PC-3 (cell line): ENCODE data around the gene HCFC2. TPM values are rescaled to one million over a fixed set of nuclear protein-coding genes. Genes with fewer than 3 reads are reported as not detected.

Source experiments
- ATAC-seq: fragments of 200-7000 bp; cut with Tn5 transposase; 2 replicates; pipeline ENCODE4 v1.9.1; 2020; ENCODE audit warnings: mild to moderate bottlenecking, moderate library complexity
- BruUV-seq: library from RNA; stranded (reverse); fragments of 400-500 nt; replicated peaks from 2 replicates; lab custom pipeline; 2021; lab: Mats Ljungman, UMichigan
- CTCF ChIA-PET: fragments of 300-600 bp; sonication (Branson Sonifier 250); formaldehyde crosslinking; loops from one replicate; lab custom pipeline; 2022; ENCODE audit warnings: antibody characterized with exemption; lab: Charles Lee
- POLR2A ChIA-PET: fragments of 300-600 bp; sonication (Branson Sonifier 250); formaldehyde crosslinking; loops from one replicate; lab custom pipeline; 2022; ENCODE audit warnings: antibody characterized with exemption; ENCODE audit not compliant: unreplicated experiment; lab: Charles Lee
- DNase-seq: peaks from one replicate; pipeline ENCODE4 v3.0.0-alpha.2; 2015
- H2AFZ ChIP-seq: fragments of 300-600 bp; sonication (generic); 2 replicates; pipeline ENCODE4 v1.6.0; 2016; ENCODE audit warnings: antibody characterized with exemption, low read length
- H3F3A ChIP-seq: fragments of 300-600 bp; sonication (generic); one replicate; pipeline ENCODE4 v1.6.0; 2017; ENCODE audit warnings: antibody characterized with exemption, low read length, control low read depth, mild to moderate bottlenecking; ENCODE audit not compliant: unreplicated experiment
- H3K27ac ChIP-seq: fragments of 300-600 bp; sonication (generic); 2 replicates; pipeline ENCODE4 v1.5.1; 2016; ENCODE audit warnings: mild to moderate bottlenecking, low read length
- H3K27me3 ChIP-seq: fragments of 300-600 bp; sonication (generic); 2 replicates; pipeline ENCODE4 v1.6.1; 2016; ENCODE audit warnings: low read length, mixed read lengths
- H3K36me3 ChIP-seq: fragments of 300-600 bp; sonication (generic); 2 replicates; pipeline ENCODE4 v1.6.1; 2016; ENCODE audit warnings: low read depth, mixed run types, low read length, mixed read lengths
- H3K4me1 ChIP-seq: fragments of 300-600 bp; sonication (generic); 2 replicates; pipeline ENCODE4 v1.5.1; 2016; ENCODE audit warnings: low read length; ENCODE audit not compliant: insufficient read depth
- H3K4me2 ChIP-seq: fragments of 300-600 bp; sonication (generic); 2 replicates; pipeline ENCODE4 v1.6.0; 2016; ENCODE audit warnings: low read length
- H3K4me3 ChIP-seq: fragments of 300-600 bp; sonication (generic); 2 replicates; pipeline ENCODE4 v1.5.1; 2016; ENCODE audit warnings: mild to moderate bottlenecking, low read length, mixed read lengths
- H3K79me2 ChIP-seq: fragments of 300-600 bp; sonication (generic); 2 replicates; pipeline ENCODE4 v1.6.1; 2017; ENCODE audit warnings: low read length, mixed read lengths
- H3K9ac ChIP-seq: fragments of 300-600 bp; sonication (generic); 2 replicates; pipeline ENCODE4 v1.6.0; 2016; ENCODE audit warnings: mild to moderate bottlenecking, low read length
- H3K9me2 ChIP-seq: fragments of 300-600 bp; sonication (generic); replicated peaks from 2 replicates; pipeline ENCODE4 v1.6.1; 2016; ENCODE audit warnings: mixed run types, low read length, mixed read lengths
- H3K9me3 ChIP-seq: fragments of 300-600 bp; sonication (generic); 2 replicates; pipeline ENCODE4 v1.6.1; 2016; ENCODE audit warnings: low read length, mixed read lengths
- H4K20me1 ChIP-seq: fragments of 300-600 bp; sonication (generic); 2 replicates; pipeline ENCODE4 v1.6.1; 2016; ENCODE audit warnings: low read length, mixed read lengths
- CTCF ChIP-seq: fragments of 300-600 bp; sonication (generic); conservative IDR thresholded peaks from 2 replicates; pipeline ENCODE4 v1.5.1; 2017; ENCODE audit warnings: antibody characterized with exemption, low read depth, mild to moderate bottlenecking, low read length
- EZH2 ChIP-seq: fragments of 300-600 bp; sonication (generic); IDR thresholded peaks from one replicate; pipeline ENCODE4 v1.6.1; 2017; ENCODE audit warnings: antibody characterized with exemption, mild to moderate bottlenecking, low read length; ENCODE audit not compliant: unreplicated experiment
- EZH2phosphoT487 ChIP-seq: fragments of 300-600 bp; sonication (generic); IDR thresholded peaks from 2 replicates; pipeline ENCODE4 v1.6.1; 2018; ENCODE audit warnings: mild to moderate bottlenecking, antibody characterized with exemption, low read length, borderline replicate concordance
- intact Hi-C: fragments of 100-400 bp; cut with micrococcal nuclease; formaldehyde crosslinking; loops from 2 replicates; pipeline ENCODE4 v1.9.0; 2023
- total RNA-seq: library from RNA; depleted of rRNA; stranded (reverse); fragments of >200 nt; gene quantifications from 2 replicates; pipeline ENCODE4 v1.2.3, GENCODE V29; 2014

HCFC2 gene
- total RNA-seq, 1 experiment from 2014 or later = 7.8 TPM

DNA sequence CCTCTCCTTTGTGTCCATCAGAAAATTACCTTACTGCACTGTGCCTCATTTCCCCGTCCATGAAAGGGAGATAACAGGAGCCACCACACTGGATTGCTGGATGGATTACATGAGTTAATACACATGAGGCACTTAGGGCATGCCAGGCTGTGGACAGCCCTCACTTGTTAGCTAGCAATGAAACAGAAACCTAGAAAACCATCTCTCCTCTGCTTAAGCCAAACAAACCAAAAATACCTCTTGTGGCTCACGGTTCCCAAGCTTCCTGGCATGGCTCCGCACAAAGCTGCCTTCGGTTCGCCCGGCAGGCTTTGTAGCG lies 660 bp upstream of the HCFC2 start:
- DNase-seq (no peak), ATAC-seq (peak; percentile 37)
- Histone ChIP-seq H3K79me2 (peaks cover 25% of the 10 kb centered on the region), H3K27ac (peak overlapping the region; percentile 15; the same call in 1 of the 2 replicates), H3K9me3 (no peaks in the 10 kb centered on the region), H3K4me1 (peaks cover 12% of the 10 kb centered on the region), H3F3A (no peaks in the 10 kb centered on the region), H3K36me3 (peaks cover 11% of the 10 kb centered on the region), H2AFZ (peak overlapping the region; percentile 99), H3K4me3 (peak overlapping the region; percentile 94), H3K4me2 (peak overlapping the region; percentile 96), H4K20me1 (no peaks in the 10 kb centered on the region), H3K9me2 (no peaks in the 10 kb centered on the region), H3K27me3 (no peaks in the 10 kb centered on the region), H3K9ac (peak overlapping the region; percentile 76)
- CTCF ChIA-PET = interaction anchor here (0.6 kb wide), 1 partner anchor 433 kb away, joined by 3 read pairs; no protein-coding TSS in a partner anchor
- TF ChIP-seq EZH2phosphoT487 (no peak), EZH2 (no peak), CTCF (no peak)
- POLR2A ChIA-PET = interaction anchor here (0.6 kb wide), 1 partner anchor 213 kb away, joined by 4 read pairs; no protein-coding TSS in a partner anchor
- BruUV-seq = TSS peak; percentile 53
- intact Hi-C loops = loop anchor here (2.0 kb wide), 1 partner anchor 67 kb away; no protein-coding TSS in a partner anchor

- H3K27me3 ChIP-seq = no peaks in the 10 kb centered on the region
- H3K79me2 ChIP-seq = peaks cover 25% of the 10 kb centered on the region
- H3F3A ChIP-seq = no peaks in the 10 kb centered on the region
- TF ChIP-seq EZH2phosphoT487 = no peak
- TF ChIP-seq CTCF = no peak
- TF ChIP-seq EZH2 = no peak
- no peak overlapping the region for H3K27ac ChIP-seq
- POLR2A ChIA-PET = interaction anchor here (0.6 kb wide), 3 partner anchors 21 to 73 kb away, joined by 4 to 15 read pairs (median 4); partner anchors contain the start of gene NFYB
- H3K36me3 ChIP-seq = peaks cover 11% of the 10 kb centered on the region
- H3K9me2 ChIP-seq = no peaks in the 10 kb centered on the region
- peaks cover 11% of the 10 kb centered on the region for H3K4me1 ChIP-seq
- peak overlapping the region; percentile 76 for H3K9ac ChIP-seq
- DNase-seq (peak; percentile 18), ATAC-seq (peak; percentile 27)
- H3K4me3 ChIP-seq = peak overlapping the region; percentile 94
- intact Hi-C loops = loop anchor here (2.0 kb wide), 1 partner anchor 66 kb away; no protein-coding TSS in a partner anchor
- H3K4me2 ChIP-seq = peak overlapping the region; percentile 96
- H2AFZ ChIP-seq = peak overlapping the region; percentile 99
- TSS peak; percentile 43 for BruUV-seq
- no peaks in the 10 kb centered on the region for H4K20me1 ChIP-seq
- no peaks in the 10 kb centered on the region for H3K9me3 ChIP-seq
- CTCF ChIA-PET = no interaction called here
Measured at GRCh38 chr12:104064842-104065427, 604 bp downstream of the HCFC2 start.

GRCh38 chr12:104072099-104072498 lies 7.8 kb downstream of the HCFC2 start:
- BruUV-seq = no TSS peak
- no peak overlapping the region for H3K27ac ChIP-seq
- intact Hi-C loops = no loop called here

More at GRCh38 chr12:104072099-104072498, 7.8 kb downstream of the HCFC2 start:
- H3K4me3 ChIP-seq = no peak overlapping the region
- TF ChIP-seq EZH2phosphoT487 (no peak), EZH2 (no peak), CTCF (no peak)
- H3F3A ChIP-seq = no peaks in the 10 kb centered on the region
- H3K4me1 ChIP-seq = no peaks in the 10 kb centered on the region
- no peak overlapping the region for H3K4me2 ChIP-seq
- H3K36me3 ChIP-seq = peaks cover 9% of the 10 kb centered on the region
- ATAC-seq (no peak), DNase-seq (no peak)
- no peak overlapping the region for H3K9ac ChIP-seq
- H3K9me3 ChIP-seq = no peaks in the 10 kb centered on the region
- H3K79me2 ChIP-seq = peaks cover 3% of the 10 kb centered on the region; the same call in 1 of the 2 replicates
- POLR2A ChIA-PET = no interaction called here
- no peaks in the 10 kb centered on the region for H3K9me2 ChIP-seq
- CTCF ChIA-PET = no interaction called here
- H3K27me3 ChIP-seq = no peaks in the 10 kb centered on the region
- no peak overlapping the region for H2AFZ ChIP-seq
- H4K20me1 ChIP-seq = no peaks in the 10 kb centered on the region
